NCI-H2107 (cell line): Measurements from ENCODE around the gene RIPPLY2.
"Not testable (repeated sequence)": the region's sequence is repeated elsewhere in the genome, so short reads cannot be mapped to it uniquely, and the experiment has no call there.

ENCODE experiments used
- DNase-seq: peaks from one replicate; lab custom pipeline; 2025; lab: John Stamatoyannopoulos, UW

RIPPLY2 gene

GRCh38 chr6:83853178-83854000 is at the start of gene RIPPLY2:
Gene RIPPLY2, plus strand, starts transcription at chr6:83853360. Its CDS starts 57 bp downstream, at chr6:83853417.
- peak; percentile 60 for DNase-seq

- not testable (repeated sequence) for DNase-seq
Observed at GRCh38 chr6:83803492-83803891, 49.7 kb upstream of the RIPPLY2 start.

- no peak for DNase-seq
Observed at GRCh38 chr6:83804886-83805285, 48.3 kb upstream of the RIPPLY2 start.

GRCh38 chr6:83808005-83808404 is 45.2 kb upstream of the RIPPLY2 start:
- DNase-seq, result no peak

- no peak for DNase-seq
Observed at GRCh38 chr6:83808926-83809325, 44.2 kb upstream of the RIPPLY2 start.

GRCh38 chr6:83812595-83812994 is 40.6 kb upstream of the RIPPLY2 start:
- no peak for DNase-seq

- DNase-seq, result no peak
Observed at GRCh38 chr6:83815631-83816272, 37.4 kb upstream of the RIPPLY2 start.

GRCh38 chr6:83822629-83823169 is 30.5 kb upstream of the RIPPLY2 start:
- DNase-seq, result no peak

- DNase-seq, result no peak
Observed at GRCh38 chr6:83824388-83824801, 28.8 kb upstream of the RIPPLY2 start.

- DNase-seq, result no peak
Observed at GRCh38 chr6:83824831-83825230, 28.3 kb upstream of the RIPPLY2 start.

GRCh38 chr6:83827050-83827449 is 26.1 kb upstream of the RIPPLY2 start:
- DNase-seq, result no peak

- DNase-seq, result no peak
Observed at GRCh38 chr6:83838727-83839126, 14.4 kb upstream of the RIPPLY2 start.

- DNase-seq, result no peak
Observed at GRCh38 chr6:83844170-83844569, 9.0 kb upstream of the RIPPLY2 start.

- no peak for DNase-seq
Observed at GRCh38 chr6:83846291-83846690, 6.9 kb upstream of the RIPPLY2 start.

- no peak for DNase-seq
Observed at GRCh38 chr6:83847179-83847578, 6.0 kb upstream of the RIPPLY2 start.

GRCh38 chr6:83849127-83849526 is 4.0 kb upstream of the RIPPLY2 start:
- DNase-seq, result no peak

- no peak for DNase-seq
Observed at GRCh38 chr6:83849610-83850009, 3.5 kb upstream of the RIPPLY2 start.

GRCh38 chr6:83852528-83853177 is 507 bp upstream of the RIPPLY2 start:
- no peak for DNase-seq

- DNase-seq, result no peak
Observed at GRCh38 chr6:83854001-83854501, 891 bp downstream of the RIPPLY2 start.

- DNase-seq, result no peak
Observed at GRCh38 chr6:83854766-83855165, 1.6 kb downstream of the RIPPLY2 start.

GRCh38 chr6:83859410-83860358 is 6.5 kb downstream of the RIPPLY2 start, which contains the start of gene CYB5R4:
Gene CYB5R4, plus strand, starts transcription at chr6:83859689. Its CDS starts 94 bp downstream, at chr6:83859783.
- DNase-seq, result peak; percentile 68
